GM23338 (cell line): ENCODE measurements around the gene KLHL41.

ENCODE experiments used
- CREB1 ChIP-seq: fragments of 250-450 bp; sonication (Bioruptor Pico); IDR thresholded peaks from 2 replicates; pipeline ENCODE4 v1.5.0; 2020; ENCODE audit warnings: low read depth, mild to moderate bottlenecking, moderate library complexity
- CTCF ChIP-seq, 2 experiments: fragments of 200-600 bp in 1 of 2; sonication (generic) in 1 of 2; conservative IDR thresholded peaks; 2 replicates each; pipeline versions ENCODE4 v1.5.1 to v1.6.1; 2016 to 2017; ENCODE audit warnings: antibody characterized with exemption in 2 of 2, low read depth in 2 of 2, mild to moderate bottlenecking in 2 of 2, moderate library complexity in 1 of 2
- ETS1 ChIP-seq: IDR thresholded peaks from 2 replicates; pipeline ENCODE4 v1.6.1; 2016; ENCODE audit warnings: antibody characterized with exemption
- EZH2 ChIP-seq: fragments of 200-600 bp; sonication (generic); IDR thresholded peaks from one replicate; pipeline ENCODE4 v1.8.0; 2017; ENCODE audit warnings: antibody characterized with exemption, mild to moderate bottlenecking, low read depth; ENCODE audit not compliant: unreplicated experiment
- EZH2phosphoT487 ChIP-seq: fragments of 200-600 bp; sonication (generic); IDR thresholded peaks from one replicate; pipeline ENCODE4 v1.8.1; 2018; ENCODE audit warnings: antibody characterized with exemption; ENCODE audit not compliant: unreplicated experiment
- JUNB ChIP-seq: IDR thresholded peaks from one replicate; pipeline ENCODE4 v1.6.1; 2016; ENCODE audit warnings: antibody characterized with exemption; ENCODE audit not compliant: unreplicated experiment
- POLR2AphosphoS5 ChIP-seq: IDR thresholded peaks from 2 replicates; pipeline ENCODE4 v1.6.1; 2016; ENCODE audit warnings: antibody characterized with exemption, low read depth
- REST ChIP-seq: IDR thresholded peaks from one replicate; pipeline ENCODE4 v1.6.1; 2018; ENCODE audit warnings: antibody characterized with exemption; ENCODE audit not compliant: unreplicated experiment
- STAT1 ChIP-seq: IDR thresholded peaks from one replicate; pipeline ENCODE4 v1.6.1; 2016; ENCODE audit warnings: antibody characterized with exemption; ENCODE audit not compliant: unreplicated experiment
- ZNF114 ChIP-seq: fragments of 250-450 bp; sonication (Bioruptor Pico); IDR thresholded peaks from 2 replicates; pipeline ENCODE4 v1.5.0; 2020; ENCODE audit warnings: mild to moderate bottlenecking, moderate library complexity
- ZNF331 ChIP-seq: fragments of 250-450 bp; sonication (Bioruptor Pico); IDR thresholded peaks from 2 replicates; pipeline ENCODE4 v1.5.0; 2020; ENCODE audit warnings: low read depth, mild to moderate bottlenecking, moderate library complexity
- ZNF462 ChIP-seq: fragments of 250-450 bp; sonication (Bioruptor Pico); IDR thresholded peaks from 2 replicates; pipeline ENCODE4 v1.5.0; 2020; ENCODE audit warnings: mild to moderate bottlenecking, moderate library complexity

- TF ChIP-seq EZH2: no peak
- no peak for TF ChIP-seq CTCF (conservative IDR thresholded peaks at IDR 0.05; ENCODE audit: low read depth in 2 of 2)
- no peak for TF ChIP-seq EZH2phosphoT487
- no peak for TF ChIP-seq POLR2AphosphoS5
- TF ChIP-seq CREB1 (CRISPR knock-in tag): no peak
- no peak for TF ChIP-seq ZNF331 (CRISPR knock-in tag)
- no peak for TF ChIP-seq ETS1
- no peak for TF ChIP-seq REST
- no peak for TF ChIP-seq ZNF114 (CRISPR knock-in tag)
- TF ChIP-seq JUNB: no peak
- no peak for TF ChIP-seq STAT1
- TF ChIP-seq ZNF462: no peak
Measured at GRCh38 chr2:169510496-169510895, 994 bp downstream of the KLHL41 start.
